Motor neuron (in vitro differentiated cells): Measurements from ENCODE around the gene ACCSL. TPM values are rescaled to one million over a fixed set of nuclear protein-coding genes. Genes with fewer than 3 reads are reported as not detected.

Experiments used
- ATAC-seq, 8 experiments: fragments of 200-7000 bp; cut with Tn5 transposase; replicated peaks in 6 of 8; 2 replicates each; pipeline ENCODE4 v1.8.0; 2021; ENCODE audit warnings: mild to moderate bottlenecking in 8 of 8, moderate library complexity in 8 of 8
- H3K27ac ChIP-seq, 2 donors: fragments of 250-450 bp; sonication (Bioruptor Pico); 2 replicates each; pipeline ENCODE4 v1.9.0; 2021; ENCODE audit warnings: antibody characterized with exemption in 2 of 2, mild to moderate bottlenecking in 2 of 2, moderate library complexity in 1 of 2
- H3K4me1 ChIP-seq, 2 donors: fragments of 250-450 bp; sonication (Bioruptor Pico); replicated peaks in 1 of 2; 2 replicates each; pipeline ENCODE4 v1.6.1; 2021; ENCODE audit warnings: antibody characterized with exemption in 2 of 2, mild to moderate bottlenecking in 2 of 2, moderate library complexity in 1 of 2
- H3K4me3 ChIP-seq, 5 donors: fragments of 250-450 bp; sonication (Bioruptor Pico); 2 replicates each; pipeline ENCODE4 v1.9.0; 2021; ENCODE audit warnings: antibody characterized with exemption in 5 of 5, mild to moderate bottlenecking in 5 of 5, moderate library complexity in 4 of 5
- WGBS, 10 experiments: fragments of 450-650 bp; shearing (Covaris generic); methylation state at CpG; one replicate each; pipeline ENCODE4 v1.0.0; 2022; 5-methylcytosine and 5-hydroxymethylcytosine counted together
- in situ Hi-C, 9 experiments: fragments of 400-800 bp; cut with MboI; loops; one replicate each; pipeline ENCODE4 v1.15.0; 2021; ENCODE audit warnings: low sequenced_read_pairs in 9 of 9, low pct_unique_long_range_greater_than_20kb in 2 of 9; ENCODE audit not compliant: unreplicated experiment in 9 of 9
- total RNA-seq, 8 experiments: library from RNA; unstranded; fragments of 300-600 nt; gene quantifications; 2 replicates each; pipeline versions ENCODE4 v1.2.3 to v1.2.4, GENCODE V29; 2022

Gene ACCSL
- total RNA-seq, 8 experiments from 2014 or later: not detected

DNA sequence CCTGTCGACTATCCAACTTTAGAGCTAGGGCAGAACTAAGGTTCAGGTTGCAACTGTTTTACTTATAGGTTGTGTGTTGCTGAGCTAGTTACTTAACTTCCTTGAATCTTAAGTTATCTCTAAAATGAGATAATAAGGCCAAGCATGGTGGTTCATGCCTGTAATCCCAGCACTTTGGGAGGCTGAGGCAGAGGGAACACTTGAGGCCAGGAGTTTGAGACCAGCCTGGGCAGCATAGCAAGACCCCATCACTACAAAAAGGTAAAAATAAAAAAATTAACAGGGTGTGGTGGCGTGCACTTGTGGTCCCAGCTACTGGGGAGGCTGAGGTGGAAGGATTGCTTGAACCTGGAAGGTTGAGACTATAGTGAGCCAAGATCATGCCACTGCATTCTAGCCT lies 20.4 kb downstream of the ACCSL start:
- Histone ChIP-seq H3K4me3 (no peak overlapping the region), H3K4me1 (peaks cover 0 to 10% of the 10 kb centered on the region in 2 donors), H3K27ac (no peak overlapping the region)
- 64 to 100% (median 96%) methylated on average over 1 to 2 of the region's 2 CpGs; no CpG with 5 or more reads in 2 of the 10 experiments for WGBS, 10 experiments
- ATAC-seq: no peak
- in situ Hi-C loops: loop anchor here in 1 of 9 experiments (25.0 kb wide), 1 partner anchor 181 kb away; the partner anchor contains the start of gene ALKBH3

DNA sequence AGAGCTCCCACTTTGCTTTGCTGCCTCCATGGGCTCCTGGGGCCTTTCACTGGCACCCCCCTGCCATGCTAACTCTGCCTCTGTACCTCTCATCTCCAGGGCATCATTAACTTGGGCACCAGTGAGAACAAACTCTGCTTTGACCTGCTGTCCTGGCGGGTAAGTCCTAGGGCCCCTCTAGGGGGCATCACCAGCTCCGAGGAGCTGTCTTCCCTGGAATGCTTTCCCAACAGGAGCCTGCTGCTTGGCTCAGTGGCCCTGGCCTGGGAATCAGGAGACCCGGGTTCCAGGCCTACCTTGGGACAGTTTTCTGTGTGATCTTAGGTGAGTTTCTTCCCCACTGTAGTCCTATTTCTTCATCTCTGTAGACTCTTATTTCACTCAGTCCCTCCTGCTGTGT lies 23.4 kb downstream of the ACCSL start:
- Histone ChIP-seq H3K27ac (no peak overlapping the region), H3K4me1 (no peaks in the 10 kb centered on the region), H3K4me3 (no peak overlapping the region)
- 63 to 100% (median 75%) methylated on average over 1 of the region's 3 CpGs; no CpG with 5 or more reads in 6 of the 10 experiments for whole genome bisulfite sequencing, 10 experiments
- ATAC-seq: no peak
- in situ Hi-C loops: loop anchor here in 1 of 9 experiments (25.0 kb wide), 1 partner anchor 184 kb away; the partner anchor contains the start of gene ALKBH3

DNA sequence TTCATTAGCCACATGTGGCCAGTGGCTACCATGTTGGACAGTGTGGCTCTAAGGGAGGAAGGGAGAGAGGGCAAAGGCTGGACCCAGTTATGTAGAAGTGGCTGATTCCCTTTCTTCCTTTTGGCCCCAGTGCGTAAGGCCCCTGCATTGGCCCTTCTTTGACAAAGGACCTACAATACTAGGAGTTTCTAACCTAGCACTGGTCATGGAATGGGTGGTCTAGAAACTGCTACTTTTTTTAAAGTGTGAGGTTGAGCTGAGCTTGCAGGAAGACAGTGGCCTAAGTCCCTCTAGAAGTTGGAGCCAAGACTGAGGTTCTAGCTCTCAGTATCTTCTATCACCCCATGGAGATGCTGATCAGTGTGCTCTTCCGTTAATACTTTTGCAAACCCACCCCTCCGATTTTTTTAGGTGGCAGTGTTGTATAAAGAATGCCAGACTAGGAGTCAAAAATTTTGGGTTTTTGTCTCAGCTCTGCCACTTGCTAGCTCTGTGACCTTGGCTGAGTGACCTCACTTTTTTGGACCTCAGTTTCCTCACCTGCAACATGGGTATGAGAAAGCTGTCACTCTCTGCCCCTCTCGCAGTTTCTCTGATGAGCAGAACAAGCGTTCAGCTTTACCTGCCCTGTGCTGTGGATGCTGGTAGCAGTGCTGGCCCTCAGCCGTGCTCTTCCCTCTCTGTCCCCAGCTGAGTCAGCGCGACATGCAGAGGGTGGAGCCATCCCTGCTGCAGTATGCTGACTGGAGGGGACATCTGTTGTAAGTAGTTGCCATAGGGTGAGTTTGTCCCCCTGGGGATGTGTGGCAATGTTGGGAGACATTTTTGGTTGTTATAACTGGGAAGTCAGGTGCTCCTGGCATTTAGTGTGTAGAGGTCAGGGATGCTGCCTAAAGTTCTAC lies 25.2 kb downstream of the ACCSL start:
- WGBS, 10 experiments: 59 to 97% (median 82%) methylated on average over 3 to 7 of the region's 8 CpGs; no CpG with 5 or more reads in 3 of the 10 experiments
- no peak overlapping the region for H3K27ac ChIP-seq
- ATAC-seq: no peak
- in situ Hi-C loops: loop anchor here in 1 of 9 experiments (25.0 kb wide), 1 partner anchor 186 kb away; the partner anchor contains the start of gene ALKBH3
- H3K4me3 ChIP-seq: no peak overlapping the region
- no peaks in the 10 kb centered on the region for H3K4me1 ChIP-seq

GRCh38 chr11:44078794-44079193 lies 31.0 kb downstream of the ACCSL start:
- Histone ChIP-seq H3K4me3 (no peak overlapping the region), H3K4me1 (no peaks in the 10 kb centered on the region), H3K27ac (no peak overlapping the region)
- WGBS, 10 experiments: 67 to 100% (median 92%) methylated on average over 1 to 3 of the region's 5 CpGs; no CpG with 5 or more reads in 6 of the 10 experiments
- no peak for ATAC-seq
- in situ Hi-C loops: loop anchor here in 2 of 9 experiments (25.0 kb wide), 1 partner anchor 459 kb away; no protein-coding TSS in a partner anchor

DNA sequence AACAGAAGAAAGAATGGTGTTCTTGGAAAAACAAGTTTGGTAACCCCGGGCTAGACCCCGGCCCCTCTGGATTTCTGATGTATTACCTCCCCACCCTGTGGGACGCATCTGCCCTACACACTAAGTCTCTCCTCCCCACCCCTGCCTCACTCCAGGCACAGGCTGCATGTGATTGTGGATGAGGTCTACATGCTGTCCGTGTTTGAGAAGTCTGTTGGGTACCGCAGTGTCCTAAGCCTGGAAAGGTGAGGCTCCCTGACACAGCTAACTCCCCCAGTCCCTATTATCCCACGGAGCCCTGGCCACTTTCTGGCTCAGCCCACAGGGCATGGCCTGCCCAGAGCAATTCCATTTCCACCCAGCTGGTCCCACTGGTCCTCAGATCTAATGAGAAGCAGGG lies 31.6 kb downstream of the ACCSL start:
- H3K27ac ChIP-seq: no peak overlapping the region
- H3K4me1 ChIP-seq: no peaks in the 10 kb centered on the region
- 55 to 90% methylated on average over 2 of the region's 6 CpGs; no CpG with 5 or more reads in 8 of the 10 experiments for WGBS, 10 experiments
- in situ Hi-C loops: loop anchor here in 2 of 9 experiments (25.0 kb wide), 1 partner anchor 458 kb away; no protein-coding TSS in a partner anchor
- no peak for ATAC-seq
- H3K4me3 ChIP-seq: no peak overlapping the region

GRCh38 chr11:44080951-44081350 lies 33.2 kb downstream of the ACCSL start:
- 85 to 87% methylated on average over 3 to 4 of the region's 9 CpGs; no CpG with 5 or more reads in 8 of the 10 experiments for WGBS, 10 experiments

GRCh38 chr11:44082645-44083044 lies 34.9 kb downstream of the ACCSL start:
- no peak for ATAC-seq
- Histone ChIP-seq H3K4me1 (no peaks in the 10 kb centered on the region), H3K27ac (no peak overlapping the region), H3K4me3 (no peak overlapping the region)
- 43 to 100% (median 92%) methylated on average over 1 to 3 of the region's 4 CpGs; no CpG with 5 or more reads in 1 of the 10 experiments for WGBS, 10 experiments
- in situ Hi-C loops: loop anchor here in 2 of 9 experiments (25.0 kb wide), 1 partner anchor 455 kb away; no protein-coding TSS in a partner anchor

More at GRCh38 chr11:44080951-44081350, 33.2 kb downstream of the ACCSL start:
- Histone ChIP-seq H3K4me3 (no peak overlapping the region), H3K4me1 (no peaks in the 10 kb centered on the region), H3K27ac (no peak overlapping the region)
- in situ Hi-C loops: loop anchor here in 2 of 9 experiments (25.0 kb wide), 1 partner anchor 456 kb away; no protein-coding TSS in a partner anchor
- no peak for ATAC-seq

DNA sequence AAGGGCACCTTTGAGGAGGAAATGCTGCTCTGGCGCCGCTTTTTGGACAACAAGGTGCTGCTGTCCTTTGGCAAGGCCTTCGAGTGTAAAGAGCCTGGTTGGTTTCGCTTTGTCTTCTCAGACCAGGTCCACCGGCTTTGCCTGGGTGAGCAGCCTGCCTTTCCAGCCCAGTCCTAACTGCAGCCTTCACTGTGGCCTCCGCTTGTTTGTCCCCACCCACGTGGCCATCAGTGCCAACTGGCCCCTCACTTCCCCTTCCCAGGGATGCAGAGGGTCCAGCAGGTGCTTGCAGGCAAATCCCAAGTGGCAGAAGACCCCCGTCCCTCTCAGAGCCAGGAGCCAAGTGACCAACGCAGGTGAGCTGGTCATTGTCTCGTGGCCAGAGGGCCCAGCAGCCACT lies 35.7 kb downstream of the ACCSL start:
- Histone ChIP-seq H3K27ac (no peak overlapping the region), H3K4me1 (no peaks in the 10 kb centered on the region), H3K4me3 (no peak overlapping the region)
- 58 to 76% (median 67%) methylated on average over 1 to 5 of the region's 10 CpGs; no CpG with 5 or more reads in 5 of the 10 experiments for WGBS, 10 experiments
- in situ Hi-C loops: loop anchor here in 2 of 9 experiments (25.0 kb wide), 1 partner anchor 454 kb away; no protein-coding TSS in a partner anchor
- ATAC-seq: no peak

GRCh38 chr11:44083906-44084305 lies 36.1 kb downstream of the ACCSL start:
- 31 to 100% (median 71%) methylated on average over 1 to 5 of the region's 5 CpGs; no CpG with 5 or more reads in 1 of the 10 experiments for WGBS, 10 experiments
- Histone ChIP-seq H3K27ac (no peak overlapping the region), H3K4me1 (no peaks in the 10 kb centered on the region), H3K4me3 (no peak overlapping the region)
- no peak for ATAC-seq
- in situ Hi-C loops: loop anchor here in 2 of 9 experiments (25.0 kb wide), 1 partner anchor 453 kb away; no protein-coding TSS in a partner anchor

DNA sequence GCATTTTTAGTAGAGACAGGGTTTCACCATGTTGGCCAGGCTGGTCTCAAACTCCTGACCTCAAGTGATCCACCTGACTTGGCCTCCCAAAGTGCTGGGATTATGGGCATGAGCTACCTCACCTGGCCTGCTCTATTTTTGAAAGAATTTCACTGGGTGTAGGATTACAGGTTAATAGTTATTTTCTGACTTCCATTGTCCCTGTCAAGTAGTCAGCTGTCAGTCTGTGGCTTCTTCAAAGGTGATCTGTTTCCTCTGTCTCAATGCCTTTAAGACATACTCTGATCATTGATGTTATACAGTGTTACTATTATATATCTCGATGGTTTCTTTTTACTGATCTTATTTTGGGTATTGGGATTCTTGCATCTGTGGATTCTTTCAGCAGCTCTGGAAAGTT lies 37.5 kb downstream of the ACCSL start:
- Histone ChIP-seq H3K27ac (no peak overlapping the region), H3K4me3 (no peak overlapping the region), H3K4me1 (no peaks in the 10 kb centered on the region)
- in situ Hi-C loops: loop anchor here in 2 of 9 experiments (25.0 kb wide), 1 partner anchor 452 kb away; no protein-coding TSS in a partner anchor
- 67 to 100% (median 93%) methylated on average over 1 of the region's 1 CpG; no CpG with 5 or more reads in 2 of the 10 experiments for whole genome bisulfite sequencing, 10 experiments
- ATAC-seq: no peak

- no peaks in the 10 kb centered on the region for H3K4me1 ChIP-seq
- H3K27ac ChIP-seq: no peak overlapping the region
- no peak for ATAC-seq
- WGBS, 10 experiments: 23 to 100% (median 88%) methylated on average over 1 to 4 of the region's 4 CpGs
- H3K4me3 ChIP-seq: no peak overlapping the region
- in situ Hi-C loops: loop anchor here in 2 of 9 experiments (25.0 kb wide), 1 partner anchor 449 kb away; no protein-coding TSS in a partner anchor
Observed at GRCh38 chr11:44088377-44088776, 40.6 kb downstream of the ACCSL start.

- WGBS, 10 experiments: 60 to 100% (median 83%) methylated on average over 1 to 4 of the region's 4 CpGs
- Histone ChIP-seq H3K4me1 (no peaks in the 10 kb centered on the region), H3K27ac (no peak overlapping the region), H3K4me3 (no peak overlapping the region)
- in situ Hi-C loops: loop anchor here in 2 of 9 experiments (25.0 kb wide), 1 partner anchor 448 kb away; no protein-coding TSS in a partner anchor
- ATAC-seq: no peak
Observed at GRCh38 chr11:44088871-44089270, 41.1 kb downstream of the ACCSL start.

DNA sequence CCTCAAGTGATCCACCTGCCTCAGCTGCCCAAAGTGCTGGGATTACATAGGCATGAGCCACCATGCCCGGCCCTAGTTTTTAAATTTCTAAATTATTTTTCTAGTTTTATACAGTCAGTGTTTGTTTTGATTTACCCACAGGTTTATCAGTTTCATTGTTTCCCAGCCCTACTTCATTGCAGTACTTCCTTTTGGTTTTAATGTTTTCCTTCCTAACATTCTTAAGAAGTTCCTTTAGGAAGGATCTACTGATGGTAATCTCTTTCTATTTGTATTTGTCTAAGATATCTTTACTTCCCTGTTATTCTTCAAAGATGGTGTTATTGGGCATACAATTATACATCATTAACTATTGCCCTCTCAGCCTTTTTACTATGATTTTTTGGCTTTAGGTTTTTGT lies 42.8 kb downstream of the ACCSL start:
- Histone ChIP-seq H3K27ac (no peak overlapping the region), H3K4me1 (no peaks in the 10 kb centered on the region), H3K4me3 (no peak overlapping the region)
- in situ Hi-C loops: loop anchor here in 2 of 9 experiments (25.0 kb wide), 1 partner anchor 447 kb away; no protein-coding TSS in a partner anchor
- WGBS, 10 experiments: 40 to 100% (median 83%) methylated on average over 1 of the region's 1 CpG; no CpG with 5 or more reads in 4 of the 10 experiments
- ATAC-seq: no peak
